NCI-H1694 treated with DMSO at 0.1 percent for 48 hours (cell line): ENCODE results near the gene RAB1B.

Source experiments
- DNase-seq: peaks from one replicate; lab custom pipeline; 2025; lab: John Stamatoyannopoulos, UW

The RAB1B gene

DNA sequence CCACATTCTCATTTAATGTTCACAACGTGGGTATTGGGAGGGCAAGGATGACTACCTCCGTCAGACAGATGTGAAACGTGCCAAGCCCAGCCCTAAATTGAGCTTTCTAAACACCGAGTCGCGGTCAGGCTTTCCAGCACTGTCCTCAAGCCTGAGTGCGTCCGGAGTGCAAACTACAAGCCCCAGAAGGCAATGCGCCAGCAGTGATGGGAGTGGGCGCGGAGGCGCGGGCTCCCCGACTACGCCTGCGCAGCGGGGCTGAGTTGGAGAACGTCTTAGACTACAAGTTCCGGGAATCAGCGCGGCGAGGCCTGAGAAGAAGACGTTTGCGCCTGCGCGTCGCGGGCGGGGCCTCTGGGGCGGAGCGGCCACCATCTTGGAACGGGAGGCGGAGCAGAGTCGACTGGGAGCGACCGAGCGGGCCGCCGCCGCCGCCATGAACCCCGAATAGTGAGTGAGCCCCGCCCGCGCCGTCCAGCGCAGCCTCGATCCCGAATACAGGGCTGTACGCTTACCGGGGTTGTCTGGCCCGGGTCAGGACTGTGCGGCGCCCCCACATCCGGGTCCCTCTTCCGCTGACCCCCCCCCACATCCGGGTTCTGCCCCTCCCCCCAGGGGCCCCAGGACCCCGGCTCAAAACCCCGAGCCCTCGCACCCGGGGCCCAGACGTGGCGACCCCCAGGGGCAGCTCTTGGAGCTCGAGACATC lies at the start of gene RAB1B:
Gene RAB1B (plus strand): TSS at position 396 of the 708 bp plus-strand sequence. CDS start 41 bp downstream, at position 437.
- peak; percentile 97 for DNase-seq

GRCh38 chr11:66218846-66219620 lies 49.4 kb upstream of the RAB1B start:
- no peak for DNase-seq

GRCh38 chr11:66219846-66220565 lies 48.4 kb upstream of the RAB1B start:
- no peak for DNase-seq

- no peak for DNase-seq
Observed at GRCh38 chr11:66220566-66220935, 47.9 kb upstream of the RAB1B start.

- no peak for DNase-seq
Observed at GRCh38 chr11:66221012-66221411, 47.4 kb upstream of the RAB1B start.

GRCh38 chr11:66221726-66222236 lies 46.7 kb upstream of the RAB1B start:
- no peak for DNase-seq

GRCh38 chr11:66222358-66223149 lies 45.9 kb upstream of the RAB1B start:
- peak; percentile 75 for DNase-seq

DNA sequence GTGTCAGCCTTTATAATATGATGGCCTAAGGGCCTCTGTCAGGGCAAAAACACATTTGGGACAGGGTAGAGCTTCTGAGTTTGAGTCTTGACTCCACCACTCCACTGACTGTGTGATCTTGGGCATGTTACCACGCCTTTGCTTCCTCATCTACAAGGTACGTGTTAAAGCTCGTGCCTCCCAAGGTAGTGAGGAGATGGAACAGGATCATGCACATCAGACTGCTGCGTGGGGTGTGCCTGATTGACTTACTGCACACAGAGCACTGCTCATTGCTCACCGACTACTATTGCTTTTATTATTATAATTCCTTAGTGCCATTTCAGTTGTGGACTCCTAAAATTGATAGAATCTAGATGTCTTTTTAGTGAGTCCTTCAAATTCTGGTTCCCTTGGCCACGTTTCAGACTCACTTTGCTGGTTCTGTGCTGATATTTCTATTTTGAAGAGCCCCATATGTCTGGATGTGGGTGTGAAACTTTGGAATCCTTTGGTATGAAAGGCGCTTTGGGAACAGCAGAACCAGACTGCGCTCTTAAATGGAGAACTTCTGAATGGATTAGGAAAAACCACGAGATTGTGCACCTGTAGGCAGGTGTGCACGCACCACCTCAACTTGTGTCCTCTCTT lies 44.1 kb upstream of the RAB1B start:
- no peak for DNase-seq

GRCh38 chr11:66225066-66225465 lies 43.4 kb upstream of the RAB1B start:
- no peak for DNase-seq

GRCh38 chr11:66226101-66226500 lies 42.3 kb upstream of the RAB1B start:
- DNase-seq, result no peak

- DNase-seq, result no peak
Observed at GRCh38 chr11:66227700-66228099, 40.7 kb upstream of the RAB1B start.

DNA sequence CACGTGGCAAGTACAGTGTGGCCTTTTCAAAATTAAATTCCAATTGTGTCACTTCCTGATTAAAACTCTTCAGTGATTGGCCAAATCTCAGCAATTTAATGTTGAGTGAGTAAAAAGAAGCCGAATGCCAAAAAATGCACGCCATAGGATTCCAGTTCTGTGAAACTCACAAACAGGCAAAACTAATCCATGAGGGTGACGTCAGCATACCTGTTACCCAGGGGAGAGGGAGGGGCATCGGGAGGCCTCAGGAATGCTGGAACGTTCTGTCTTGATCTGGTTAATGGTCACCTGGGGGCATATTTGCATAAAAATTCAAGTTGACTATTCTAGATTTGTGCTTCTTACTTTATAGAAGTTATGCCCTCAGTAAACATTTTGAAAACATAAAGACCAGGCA lies 39.9 kb upstream of the RAB1B start:
- no peak for DNase-seq

GRCh38 chr11:66230156-66230555 lies 38.3 kb upstream of the RAB1B start:
- DNase-seq, result no peak

DNA sequence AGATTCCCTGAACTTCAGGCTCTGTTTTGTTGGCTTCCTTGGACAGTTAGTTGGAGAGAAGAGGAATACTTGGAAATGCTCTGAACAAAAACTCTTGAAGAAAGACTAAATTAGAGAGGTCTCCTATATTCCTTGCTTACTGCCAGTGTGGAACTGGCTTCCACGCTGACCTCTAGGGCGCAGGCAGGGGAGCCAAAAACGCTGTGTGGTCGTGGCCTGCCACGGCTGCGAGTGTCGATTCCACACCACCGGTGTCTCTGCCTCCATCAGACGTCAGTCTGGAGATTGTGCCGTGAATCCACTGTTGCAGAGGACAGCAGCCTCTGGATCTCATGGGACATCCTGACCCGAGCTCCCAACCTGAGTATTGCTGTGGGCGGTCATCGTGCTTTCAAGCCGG lies 37.5 kb upstream of the RAB1B start:
- no peak for DNase-seq

- DNase-seq, result no peak
Observed at GRCh38 chr11:66231561-66231960, 36.9 kb upstream of the RAB1B start.

- DNase-seq, result no peak
Observed at GRCh38 chr11:66232769-66233168, 35.7 kb upstream of the RAB1B start.

DNA sequence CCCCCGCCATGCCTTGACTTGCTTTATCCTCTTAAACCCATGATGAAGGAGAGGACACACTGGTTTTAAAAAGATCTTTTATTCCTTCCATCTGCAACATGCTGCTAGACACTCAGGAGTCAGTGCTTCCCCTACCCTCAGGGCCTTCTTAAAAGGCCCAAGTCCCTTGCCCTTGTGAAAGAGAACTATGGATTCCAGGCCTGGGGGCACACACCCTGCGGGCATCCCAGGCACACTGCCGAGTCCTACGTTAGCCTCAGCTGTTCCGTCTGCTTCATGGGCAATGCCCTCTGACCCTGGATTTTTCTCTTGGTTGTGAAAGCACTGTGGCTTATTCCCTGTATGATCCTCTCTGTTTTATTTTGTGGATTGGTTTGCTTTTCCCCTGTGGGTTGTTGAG lies 35.1 kb upstream of the RAB1B start:
- DNase-seq, result no peak

DNA sequence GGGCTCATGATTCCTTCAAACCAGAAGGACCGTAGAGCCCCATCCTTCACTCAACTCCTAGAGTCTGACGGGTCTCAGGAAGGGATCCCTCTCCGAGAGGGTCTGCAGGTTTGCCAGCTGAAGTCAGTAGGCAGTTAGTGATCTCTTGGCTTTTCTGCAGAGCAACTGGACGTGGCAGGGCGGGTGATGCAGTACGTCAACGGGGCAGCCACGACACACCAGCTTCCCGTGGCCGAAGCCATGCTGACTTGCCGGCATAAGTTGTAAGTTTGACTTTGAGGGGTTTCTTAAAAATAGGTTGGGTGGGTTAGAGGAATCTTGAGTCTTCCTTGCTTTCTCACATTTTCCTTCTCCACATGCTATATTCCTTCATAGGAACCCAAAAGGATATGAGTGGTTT lies 33.3 kb upstream of the RAB1B start:
- no peak for DNase-seq

DNA sequence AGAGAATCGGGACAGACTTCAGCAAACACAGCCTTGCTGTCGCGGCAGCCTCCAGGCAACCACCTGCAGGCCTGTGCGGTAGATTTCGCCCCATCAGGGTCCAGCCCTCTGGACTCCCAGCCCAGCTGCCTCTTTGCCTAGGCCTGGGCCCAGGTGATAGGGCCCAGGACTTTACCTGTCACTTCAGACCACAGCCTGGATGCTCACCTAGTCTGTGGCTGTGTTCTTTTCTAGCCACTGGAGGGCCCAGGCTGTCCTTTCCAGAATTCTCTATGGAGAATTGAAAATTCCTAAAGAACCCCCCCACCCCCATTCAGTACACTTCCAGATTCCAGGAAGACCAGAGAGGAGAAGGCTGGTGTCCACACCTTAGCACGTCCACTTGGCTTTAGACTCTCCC lies 30.6 kb upstream of the RAB1B start:
- DNase-seq, result no peak

GRCh38 chr11:66238786-66239413 lies 29.5 kb upstream of the RAB1B start:
- no peak for DNase-seq

- DNase-seq, result no peak
Observed at GRCh38 chr11:66239511-66239910, 28.9 kb upstream of the RAB1B start.
